Activated CD8-positive, alpha-beta memory T cell treated with anti-CD3 and anti-CD28 coated beads, Interleukin-2, amount 50 U/mL, for 1 hour (primary cell): ENCODE data around the gene KCNJ18.
"Not testable (repeated sequence)": the region's sequence is repeated elsewhere in the genome, so short reads cannot be mapped to it uniquely, and the experiment has no call there.

ENCODE experiments used
- DNase-seq: peaks from one replicate; pipeline ENCODE4 v3.0.0-alpha.2; 2020; ENCODE audit errors: extremely low read depth

Gene KCNJ18

DNA sequence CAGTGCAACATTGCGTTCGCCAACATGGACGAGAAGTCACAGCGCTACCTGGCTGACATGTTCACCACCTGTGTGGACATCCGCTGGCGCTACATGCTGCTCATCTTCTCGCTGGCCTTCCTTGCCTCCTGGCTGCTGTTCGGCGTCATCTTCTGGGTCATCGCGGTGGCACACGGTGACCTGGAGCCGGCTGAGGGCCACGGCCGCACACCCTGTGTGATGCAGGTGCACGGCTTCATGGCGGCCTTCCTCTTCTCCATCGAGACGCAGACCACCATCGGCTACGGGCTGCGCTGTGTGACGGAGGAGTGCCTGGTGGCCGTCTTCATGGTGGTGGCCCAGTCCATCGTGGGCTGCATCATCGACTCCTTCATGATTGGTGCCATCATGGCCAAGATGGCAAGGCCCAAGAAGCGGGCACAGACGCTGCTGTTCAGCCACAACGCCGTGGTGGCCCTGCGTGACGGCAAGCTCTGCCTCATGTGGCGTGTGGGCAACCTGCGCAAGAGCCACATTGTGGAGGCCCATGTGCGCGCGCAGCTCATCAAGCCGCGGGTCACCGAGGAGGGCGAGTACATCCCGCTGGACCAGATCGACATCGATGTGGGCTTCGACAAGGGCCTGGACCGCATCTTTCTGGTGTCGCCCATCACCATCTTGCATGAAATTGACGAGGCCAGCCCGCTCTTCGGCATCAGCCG lies 10.8 kb downstream of the KCNJ18 start:
- DNase-seq = not testable (repeated sequence)

DNA sequence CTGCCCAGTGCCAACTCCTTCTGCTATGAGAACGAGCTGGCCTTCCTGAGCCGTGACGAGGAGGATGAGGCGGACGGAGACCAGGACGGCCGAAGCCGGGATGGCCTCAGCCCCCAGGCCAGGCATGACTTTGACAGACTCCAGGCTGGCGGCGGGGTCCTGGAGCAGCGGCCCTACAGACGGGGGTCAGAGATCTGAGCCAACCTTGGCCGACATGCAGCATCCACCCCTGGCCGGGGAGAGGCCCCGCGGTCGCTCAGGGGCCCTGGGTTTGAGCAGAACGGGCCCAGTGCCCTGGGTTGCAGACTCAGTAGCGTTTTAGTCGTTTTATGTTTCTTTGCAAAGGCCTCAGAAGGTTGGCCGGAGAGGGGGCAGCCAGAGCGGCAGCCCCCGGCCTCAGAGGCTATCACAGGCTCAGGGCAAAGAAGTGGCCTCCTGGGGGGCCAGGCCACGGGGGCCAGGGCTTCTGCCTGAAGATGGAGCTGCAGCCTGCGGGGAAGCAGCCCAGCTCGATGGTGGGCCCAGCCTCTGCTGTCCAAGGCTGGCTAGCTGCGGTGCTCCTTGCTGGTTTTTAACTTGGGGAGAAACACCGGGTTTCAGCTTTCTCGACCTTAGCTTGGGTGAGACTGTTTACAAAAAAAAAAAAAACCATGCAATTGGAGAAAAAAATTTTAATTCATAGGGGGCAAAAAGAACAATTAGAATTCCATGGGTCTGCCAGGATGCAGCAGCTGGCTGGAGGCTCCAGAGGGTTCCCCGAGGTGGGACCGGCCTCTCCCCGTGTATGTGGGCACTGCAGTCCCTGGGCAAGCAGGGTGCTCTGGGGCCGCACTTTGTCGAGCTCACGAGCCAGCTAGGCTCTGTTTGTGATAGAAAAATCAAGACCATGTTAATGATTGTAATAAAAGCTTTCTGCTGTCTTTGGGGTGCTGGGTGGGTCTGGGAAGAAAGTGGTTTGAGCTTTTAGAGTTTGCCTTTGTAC lies 11.9 kb downstream of the KCNJ18 start:
- not testable (repeated sequence) for DNase-seq

GRCh38 chr17:21705021-21705601 lies 12.8 kb downstream of the KCNJ18 start:
- no peak for DNase-seq

DNA sequence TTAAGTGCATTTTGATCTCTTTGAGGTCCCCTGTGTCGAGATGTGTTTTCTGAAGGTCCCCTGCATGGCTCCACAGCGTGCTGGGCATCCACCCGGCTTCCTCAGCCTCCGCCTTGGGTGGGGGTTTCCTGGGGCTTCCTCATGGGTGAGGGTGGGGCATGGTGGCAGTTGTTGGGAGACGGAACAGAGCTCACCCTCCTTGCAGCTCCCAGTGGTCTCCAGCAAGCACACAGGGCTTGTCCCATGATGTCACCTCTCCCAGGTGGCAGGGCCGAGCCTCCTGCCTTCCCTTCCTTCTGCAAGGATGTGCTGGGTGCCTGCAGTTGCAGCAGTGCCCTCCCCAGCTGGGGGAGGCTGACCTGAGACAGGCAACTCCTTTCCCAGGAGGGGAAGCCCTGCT lies 13.4 kb downstream of the KCNJ18 start:
- DNase-seq = not testable (repeated sequence)

DNA sequence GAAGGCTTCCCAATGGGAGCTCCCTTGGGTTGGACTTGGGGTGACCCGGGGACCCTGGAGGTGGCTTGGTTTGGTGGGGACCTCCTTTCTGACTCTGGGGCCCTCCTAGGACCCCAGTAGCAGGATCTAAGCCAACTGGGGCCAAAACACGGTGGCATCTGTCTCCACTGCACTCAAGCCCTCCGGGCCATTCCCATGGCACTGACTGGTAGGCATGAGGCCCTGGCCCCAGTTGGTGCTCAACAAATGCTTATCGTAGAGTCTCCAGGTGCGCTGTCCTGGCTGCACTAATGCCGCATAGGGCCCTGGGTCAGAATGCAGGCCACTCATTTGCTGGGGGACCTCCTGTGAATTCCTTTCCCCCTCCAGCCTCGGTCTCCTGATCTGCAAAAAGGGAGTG lies 14.2 kb downstream of the KCNJ18 start:
- not testable (repeated sequence) for DNase-seq

DNA sequence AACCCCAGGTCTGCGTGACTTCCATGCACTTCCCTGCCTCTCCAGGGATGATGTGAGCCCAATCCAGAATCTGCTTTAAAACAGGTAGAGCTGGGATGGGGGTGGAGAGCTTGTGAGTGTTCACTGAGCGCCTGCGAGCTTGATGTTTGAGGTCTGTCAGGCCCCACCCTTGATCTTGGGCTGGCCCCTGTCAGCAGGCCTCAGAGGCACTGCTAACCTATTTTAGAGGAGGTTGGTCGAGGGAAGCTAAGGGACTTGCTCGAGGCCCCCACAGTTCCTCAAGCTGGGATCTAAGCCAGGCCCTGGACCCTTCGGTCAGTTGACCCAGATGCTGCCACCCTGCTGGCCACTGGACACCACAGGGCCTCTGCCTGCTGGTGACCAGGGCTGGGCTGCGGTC lies 14.8 kb downstream of the KCNJ18 start:
- not testable (repeated sequence) for DNase-seq

DNA sequence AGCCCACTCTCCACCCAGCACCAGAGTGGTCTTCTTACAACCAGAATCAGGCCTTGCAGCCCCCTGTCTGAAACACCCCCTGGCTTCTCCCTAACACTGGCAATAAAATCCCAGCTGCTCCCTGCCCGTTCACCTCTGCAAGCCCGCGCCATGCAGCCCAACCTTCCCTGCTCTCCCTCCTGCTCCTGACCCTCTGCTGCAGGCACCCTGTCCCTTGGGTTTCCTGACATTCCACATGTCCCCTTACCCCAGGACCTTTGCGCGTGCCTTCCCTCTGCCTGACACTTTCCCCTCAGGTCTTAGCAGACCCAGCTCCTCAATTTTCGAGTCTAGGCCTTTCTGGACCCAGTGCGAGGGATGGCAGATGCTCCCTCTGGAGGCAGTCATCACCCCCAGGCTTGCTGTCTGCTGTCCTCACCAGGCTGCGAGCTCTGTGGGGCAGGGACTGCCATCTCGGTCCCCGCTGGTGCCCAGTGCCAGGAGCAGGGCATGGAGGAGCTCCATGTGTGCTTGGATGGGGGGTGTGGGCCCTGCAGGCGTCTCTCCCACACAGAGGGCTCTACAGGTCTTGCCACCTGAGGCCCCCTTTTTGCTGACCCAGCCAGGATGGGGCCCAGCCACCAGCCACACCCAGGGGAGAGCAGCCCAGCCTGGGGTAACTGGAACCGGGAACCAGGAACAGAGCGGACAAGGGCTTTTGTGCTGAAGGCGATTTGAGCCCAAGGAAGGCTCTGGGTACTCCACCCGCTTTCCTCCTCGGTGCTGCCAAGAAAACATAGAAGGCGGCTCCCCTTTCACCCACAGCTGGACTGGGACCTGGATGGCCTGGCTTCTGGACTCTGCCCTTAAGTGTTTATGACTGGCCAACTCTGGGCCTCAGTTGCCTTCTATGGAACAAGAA lies 15.6 kb downstream of the KCNJ18 start:
- not testable (repeated sequence) for DNase-seq

GRCh38 chr17:21708612-21709535 lies 16.6 kb downstream of the KCNJ18 start:
- DNase-seq = not testable (repeated sequence)

DNA sequence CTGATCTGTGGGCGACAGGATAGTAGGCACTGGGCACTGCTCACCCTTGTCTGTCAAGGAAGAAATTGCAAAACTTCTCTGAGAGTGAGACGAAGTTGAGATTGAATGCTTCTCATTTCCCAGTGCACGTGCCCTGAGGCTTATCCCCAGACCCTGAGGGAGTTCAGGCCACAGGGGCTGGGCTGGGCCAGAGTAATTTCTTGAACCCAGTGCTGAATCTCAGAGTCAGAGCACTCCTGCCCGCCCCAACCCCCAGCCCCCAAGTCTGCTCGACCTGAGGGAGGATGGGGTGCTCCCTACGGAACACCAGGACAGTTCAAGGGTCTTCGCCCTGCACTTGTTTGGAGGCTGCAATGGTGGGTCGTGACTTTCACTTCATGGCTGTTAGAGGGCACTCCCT lies 17.7 kb downstream of the KCNJ18 start:
- DNase-seq = not testable (repeated sequence)

DNA sequence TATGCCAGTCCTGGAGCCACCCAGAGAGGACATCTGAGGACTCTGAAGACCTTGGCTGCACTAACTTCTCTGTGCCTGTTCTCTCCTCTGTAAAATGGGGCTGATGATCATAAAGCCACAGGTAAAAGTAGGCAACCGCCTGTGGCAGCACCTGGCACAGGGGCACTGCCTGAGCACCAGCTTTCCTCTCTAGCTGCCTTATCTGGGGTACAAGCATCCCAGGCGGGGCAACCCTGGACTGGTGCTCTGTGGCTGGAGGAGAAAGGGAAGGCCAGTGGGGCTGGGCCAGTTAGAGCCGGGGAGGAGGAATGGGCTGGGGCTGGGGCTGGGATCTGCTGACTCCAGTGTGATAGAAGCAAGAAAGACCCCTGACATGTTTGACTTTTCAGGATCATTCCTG lies 18.2 kb downstream of the KCNJ18 start:
- not testable (repeated sequence) for DNase-seq

DNA sequence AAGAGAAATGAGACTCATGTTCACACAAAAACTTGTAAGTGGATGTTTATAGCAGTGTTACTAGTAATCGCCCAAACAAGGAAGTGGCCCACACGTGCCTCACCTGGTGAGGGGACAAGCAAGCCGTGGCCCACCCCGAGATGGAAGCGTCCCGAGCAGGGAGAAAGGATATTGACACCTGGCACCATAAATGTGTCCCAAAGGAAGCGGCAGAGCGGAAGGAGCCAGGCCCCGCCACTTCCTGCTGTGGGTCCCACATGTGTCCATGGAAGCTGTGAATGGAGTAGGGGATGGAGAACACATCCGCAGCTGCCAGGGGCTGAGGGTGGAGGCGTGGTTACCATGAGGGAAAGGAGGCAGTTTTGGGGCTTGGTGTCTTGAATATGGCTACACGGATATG lies 18.9 kb downstream of the KCNJ18 start:
- no peak for DNase-seq

- not testable (repeated sequence) for DNase-seq
Measured at GRCh38 chr17:21713020-21713419, 20.7 kb downstream of the KCNJ18 start.

DNA sequence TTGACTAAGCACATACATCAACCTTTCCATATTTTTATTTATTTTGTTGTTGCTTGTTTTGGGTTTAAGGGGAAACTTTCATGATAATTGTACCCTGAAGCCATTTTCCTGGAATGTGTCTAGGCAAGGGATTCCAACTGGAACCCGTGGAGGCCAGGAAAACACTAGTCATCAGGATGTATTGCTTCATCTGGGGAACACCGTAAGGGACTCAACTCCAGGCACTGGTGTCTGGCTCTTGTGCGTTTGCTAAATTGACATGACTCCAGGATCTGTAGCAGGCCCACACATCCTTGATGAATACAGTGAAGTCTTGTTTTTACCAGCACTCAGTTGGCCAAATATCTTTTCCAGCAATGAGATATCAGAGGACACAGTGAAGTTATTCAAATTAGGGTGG lies 21.3 kb downstream of the KCNJ18 start:
- not testable (repeated sequence) for DNase-seq

- not testable (repeated sequence) for DNase-seq
Measured at GRCh38 chr17:21714676-21715075, 22.4 kb downstream of the KCNJ18 start.

DNA sequence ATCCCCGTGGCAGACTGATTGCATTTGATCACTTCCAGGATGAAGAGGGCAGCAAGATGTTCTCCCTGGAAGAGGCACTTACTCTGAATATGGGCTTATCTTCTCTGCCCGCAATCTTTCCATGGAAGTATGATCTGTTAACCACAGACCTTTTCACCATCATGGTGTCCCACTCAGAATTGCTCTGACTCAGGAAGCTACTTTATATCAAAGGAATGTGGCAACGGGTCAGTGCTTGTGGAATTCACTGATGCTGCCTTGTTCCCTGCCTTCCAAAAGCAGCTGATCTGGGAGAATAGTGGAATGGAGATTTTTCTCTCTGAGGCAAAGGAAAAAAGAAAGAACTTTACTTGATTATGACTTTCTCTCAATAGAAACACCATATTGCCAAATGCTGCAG lies 23.6 kb downstream of the KCNJ18 start:
- not testable (repeated sequence) for DNase-seq

DNA sequence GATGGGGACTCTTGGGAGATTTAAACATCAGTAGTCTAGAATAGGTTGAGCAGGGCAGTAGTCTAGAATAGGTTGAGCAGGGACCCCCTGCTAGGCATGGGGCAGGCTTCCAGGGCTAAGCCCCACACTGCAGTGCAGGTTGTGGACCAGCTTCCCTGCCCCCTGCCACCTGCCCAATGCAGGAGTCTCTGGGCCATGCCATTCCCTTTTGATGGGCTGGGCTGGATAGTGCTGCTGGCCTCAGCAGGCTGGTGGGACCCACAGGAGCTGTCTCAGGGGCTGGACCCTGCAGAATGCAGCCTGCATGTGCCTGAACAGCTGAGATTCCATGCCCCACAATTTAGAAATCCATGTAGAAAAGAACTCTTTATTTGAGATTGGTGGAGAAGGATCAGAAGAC lies 26.6 kb downstream of the KCNJ18 start:
- DNase-seq = not testable (repeated sequence)

- DNase-seq = not testable (repeated sequence)
Measured at GRCh38 chr17:21719511-21720226, 27.3 kb downstream of the KCNJ18 start.

DNA sequence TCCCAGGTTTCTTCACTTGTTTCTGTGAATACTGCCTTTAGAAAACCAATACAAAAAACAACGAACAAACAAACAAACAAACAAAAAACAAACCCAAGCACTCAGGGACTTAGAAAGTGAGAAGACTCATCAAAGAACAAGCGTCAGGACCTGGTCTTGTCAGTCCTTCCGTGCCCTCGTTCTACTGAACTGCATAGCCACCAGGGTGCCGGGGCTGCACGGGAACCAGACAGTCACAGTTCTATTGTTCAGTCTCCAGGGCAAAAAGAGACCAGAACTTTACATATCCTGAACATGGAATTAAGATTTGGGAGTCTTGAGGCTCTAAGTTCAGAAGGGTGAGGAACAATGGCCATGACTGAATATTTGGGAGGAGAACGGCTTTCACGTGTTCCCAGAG lies 28.2 kb downstream of the KCNJ18 start:
- not testable (repeated sequence) for DNase-seq

- DNase-seq = not testable (repeated sequence)
Measured at GRCh38 chr17:21722268-21722667, 29.9 kb downstream of the KCNJ18 start.
